DND-41 (cell line): ENCODE measurements around the gene RAB20.

ENCODE experiments used
- ATAC-seq: fragments of 200-7000 bp; cut with Tn5 transposase; 3 replicates; pipeline ENCODE4 v1.9.1; 2021; ENCODE audit warnings: low read depth; ENCODE audit not compliant: insufficient read depth
- DNase-seq: peaks from one replicate; pipeline ENCODE4 v3.0.0-alpha.2; 2020
- H2AFZ ChIP-seq: 2 replicates; pipeline ENCODE4 v1.6.0; 2012; ENCODE audit warnings: low read depth, low read length
- H3K27ac ChIP-seq: 2 replicates; pipeline ENCODE4 v1.5.1; 2012; ENCODE audit warnings: low read length, inconsistent platforms
- H3K27me3 ChIP-seq: fragments of 200-600 bp; sonication (generic); 2 replicates; pipeline ENCODE4 v1.6.0; 2012; ENCODE audit warnings: low read length, mild to moderate bottlenecking, inconsistent platforms; ENCODE audit not compliant: insufficient read depth, poor library complexity
- H3K36me3 ChIP-seq: 2 replicates; pipeline ENCODE4 v1.5.1; 2012; ENCODE audit warnings: low read length, inconsistent platforms; ENCODE audit not compliant: insufficient read depth
- H3K4me1 ChIP-seq: 2 replicates; pipeline ENCODE4 v1.5.1; 2012; ENCODE audit warnings: mild to moderate bottlenecking, low read length; ENCODE audit not compliant: insufficient read depth
- H3K4me2 ChIP-seq: 2 replicates; pipeline ENCODE4 v1.6.0; 2012; ENCODE audit warnings: mild to moderate bottlenecking, moderate library complexity, low read length, inconsistent platforms; ENCODE audit not compliant: insufficient read depth
- H3K4me3 ChIP-seq, 2 experiments: fragments of 200-600 bp in 1 of 2; shearing (Covaris generic) in 1 of 2; 2 replicates each; pipeline ENCODE4 v1.5.1; 2012 to 2016; ENCODE audit warnings: inconsistent platforms in 2 of 2, low read length in 2 of 2, mild to moderate bottlenecking in 2 of 2, low read depth in 1 of 2, moderate library complexity in 1 of 2
- H3K79me2 ChIP-seq: 2 replicates; pipeline ENCODE4 v1.6.0; 2012; ENCODE audit warnings: low read length, inconsistent platforms; ENCODE audit not compliant: insufficient read depth
- H3K9ac ChIP-seq: 2 replicates; pipeline ENCODE4 v1.6.0; 2012; ENCODE audit warnings: low read depth, mild to moderate bottlenecking, inconsistent platforms, low read length, moderate library complexity
- H3K9me3 ChIP-seq: 2 replicates; pipeline ENCODE4 v1.5.1; 2012; ENCODE audit warnings: low read length, moderate library complexity, mild to moderate bottlenecking, inconsistent platforms; ENCODE audit not compliant: insufficient read depth, severe bottlenecking
- H4K20me1 ChIP-seq: 2 replicates; pipeline ENCODE4 v1.6.0; 2012; ENCODE audit warnings: low read length; ENCODE audit not compliant: insufficient read depth
- EZH2 ChIP-seq: IDR thresholded peaks from 3 replicates; pipeline ENCODE4 v1.6.1; 2012; ENCODE audit warnings: borderline replicate concordance, low read depth, mild to moderate bottlenecking, moderate library complexity, low read length, inconsistent platforms; ENCODE audit not compliant: severe bottlenecking
- TF ChIP-seq, protein P1 (sequence below): IDR thresholded peaks from 2 replicates; pipeline ENCODE4 v1.5.1; 2012; ENCODE audit warnings: borderline replicate concordance, low read length, moderate library complexity, mild to moderate bottlenecking; ENCODE audit not compliant: poor library complexity, severe bottlenecking; ENCODE audit errors: extremely low read depth

The RAB20 gene

GRCh38 chr13:110582421-110582954, 21.0 kb upstream of the RAB20 start:
- no peak for ATAC-seq
- Histone ChIP-seq H4K20me1 (no peaks in the 10 kb centered on the region), H3K27me3 (peaks cover 6% of the 10 kb centered on the region), H3K4me2 (no peak overlapping the region), H3K9ac (no peak overlapping the region), H3K27ac (no peak overlapping the region), H2AFZ (no peak overlapping the region), H3K79me2 (no peaks in the 10 kb centered on the region), H3K9me3 (no peaks in the 10 kb centered on the region), H3K4me3 (no peak overlapping the region), H3K36me3 (no peaks in the 10 kb centered on the region), H3K4me1 (no peaks in the 10 kb centered on the region)
- no peak for TF ChIP-seq EZH2
- TF ChIP-seq, protein P1, sequence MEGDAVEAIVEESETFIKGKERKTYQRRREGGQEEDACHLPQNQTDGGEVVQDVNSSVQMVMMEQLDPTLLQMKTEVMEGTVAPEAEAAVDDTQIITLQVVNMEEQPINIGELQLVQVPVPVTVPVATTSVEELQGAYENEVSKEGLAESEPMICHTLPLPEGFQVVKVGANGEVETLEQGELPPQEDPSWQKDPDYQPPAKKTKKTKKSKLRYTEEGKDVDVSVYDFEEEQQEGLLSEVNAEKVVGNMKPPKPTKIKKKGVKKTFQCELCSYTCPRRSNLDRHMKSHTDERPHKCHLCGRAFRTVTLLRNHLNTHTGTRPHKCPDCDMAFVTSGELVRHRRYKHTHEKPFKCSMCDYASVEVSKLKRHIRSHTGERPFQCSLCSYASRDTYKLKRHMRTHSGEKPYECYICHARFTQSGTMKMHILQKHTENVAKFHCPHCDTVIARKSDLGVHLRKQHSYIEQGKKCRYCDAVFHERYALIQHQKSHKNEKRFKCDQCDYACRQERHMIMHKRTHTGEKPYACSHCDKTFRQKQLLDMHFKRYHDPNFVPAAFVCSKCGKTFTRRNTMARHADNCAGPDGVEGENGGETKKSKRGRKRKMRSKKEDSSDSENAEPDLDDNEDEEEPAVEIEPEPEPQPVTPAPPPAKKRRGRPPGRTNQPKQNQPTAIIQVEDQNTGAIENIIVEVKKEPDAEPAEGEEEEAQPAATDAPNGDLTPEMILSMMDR, result no peak
- no peak for DNase-seq

- DNase-seq (no peak), ATAC-seq (no peak)
- TF ChIP-seq, protein P1, result no peak
- no peak for TF ChIP-seq EZH2
- H4K20me1 ChIP-seq, result no peaks in the 10 kb centered on the region
- H3K27me3 ChIP-seq, result peaks cover 6% of the 10 kb centered on the region
- H3K4me1 ChIP-seq, result no peaks in the 10 kb centered on the region
- no peak overlapping the region for H3K27ac ChIP-seq
- no peak overlapping the region for H3K4me3 ChIP-seq
- no peak overlapping the region for H2AFZ ChIP-seq
- no peaks in the 10 kb centered on the region for H3K9me3 ChIP-seq
- no peaks in the 10 kb centered on the region for H3K36me3 ChIP-seq
- H3K9ac ChIP-seq, result no peak overlapping the region
- no peaks in the 10 kb centered on the region for H3K79me2 ChIP-seq
- H3K4me2 ChIP-seq, result no peak overlapping the region
These were observed 20.1 kb upstream of the RAB20 start for GRCh38 chr13:110581506-110582185.

- H3K27ac ChIP-seq, result no peak overlapping the region
- ATAC-seq, result no peak
- H3K4me1 ChIP-seq, result no peaks in the 10 kb centered on the region
- no peak for DNase-seq
- no peak overlapping the region for H3K4me3 ChIP-seq
- no peak overlapping the region for H3K4me2 ChIP-seq
- no peak overlapping the region for H2AFZ ChIP-seq
- no peaks in the 10 kb centered on the region for H3K9me3 ChIP-seq
- peaks cover 12% of the 10 kb centered on the region for H3K27me3 ChIP-seq
- no peak for TF ChIP-seq EZH2
- TF ChIP-seq, protein P1, result no peak
- no peaks in the 10 kb centered on the region for H3K36me3 ChIP-seq
- no peaks in the 10 kb centered on the region for H3K79me2 ChIP-seq
- no peak overlapping the region for H3K9ac ChIP-seq
- no peaks in the 10 kb centered on the region for H4K20me1 ChIP-seq
These were observed 19.3 kb upstream of the RAB20 start for GRCh38 chr13:110580800-110581199.
